Measurements from ENCODE around the gene HSPA1A. TPM values are rescaled to one million over a fixed set of nuclear protein-coding genes. Genes with fewer than 3 reads are reported as not detected.

Gene HSPA1A
- total and polyA plus RNA-seq, 9 of the 15 experiments (the other 6 are each of a cell fraction or from before 2014, with no cell fraction given): 2.2 to 273 (median 107) TPM

DNA sequence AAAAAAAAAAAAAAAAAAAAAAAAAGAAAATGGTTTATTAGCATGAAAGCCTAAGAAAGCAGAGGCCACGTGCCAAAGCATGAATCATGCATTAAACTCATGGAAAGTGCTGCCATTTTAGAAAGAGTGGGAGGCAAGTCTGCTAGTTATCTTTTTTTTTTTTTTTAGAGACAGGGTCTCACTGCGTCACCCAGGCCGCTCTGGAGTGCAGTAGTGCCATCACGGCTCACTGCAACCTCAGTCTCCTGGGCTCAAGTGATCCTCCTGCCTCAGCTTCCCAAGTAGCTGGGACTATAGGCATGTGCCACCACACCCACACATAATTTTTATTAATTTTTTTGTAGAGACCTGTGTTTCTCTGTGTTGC lies 43.4 kb upstream of the HSPA1A start (continued):
- TF ChIP-seq MGA (IDR thresholded peaks at IDR 0.05): no peak
- no peak for TF ChIP-seq FOXA3 (CRISPR knock-in tag; conservative IDR thresholded peaks at IDR 0.05 in 1 of 2, IDR thresholded peaks at IDR 0.05 in 1 of 2)
- no peak for TF ChIP-seq ZNF79 (CRISPR knock-in tag; IDR thresholded peaks at IDR 0.05; ENCODE audit: low read depth)
- TF ChIP-seq UBTF (IDR thresholded peaks at IDR 0.05; ENCODE audit: borderline replicate concordance in 1 of 2, low read depth in 2 of 2, low read length in 2 of 2): no peak
- TF ChIP-seq, protein P1, sequence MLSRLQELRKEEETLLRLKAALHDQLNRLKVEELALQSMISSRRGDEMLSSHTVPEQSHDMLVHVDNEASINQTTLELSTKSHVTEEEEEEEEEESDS (CRISPR knock-in tag; IDR thresholded peaks at IDR 0.05): no peak
- no peak for TF ChIP-seq ZNF174 (CRISPR knock-in tag; IDR thresholded peaks at IDR 0.05)
- peak; percentile 67 for TF ChIP-seq EGR1 (conservative IDR thresholded peaks at IDR 0.05)
- TF ChIP-seq ZNF696 (CRISPR knock-in tag; conservative IDR thresholded peaks at IDR 0.05): no peak
- TF ChIP-seq L3MBTL2 (IDR thresholded peaks at IDR 0.05): peak; percentile 33; the same call in 1 of the 2 replicates
- TF ChIP-seq, protein P2, sequence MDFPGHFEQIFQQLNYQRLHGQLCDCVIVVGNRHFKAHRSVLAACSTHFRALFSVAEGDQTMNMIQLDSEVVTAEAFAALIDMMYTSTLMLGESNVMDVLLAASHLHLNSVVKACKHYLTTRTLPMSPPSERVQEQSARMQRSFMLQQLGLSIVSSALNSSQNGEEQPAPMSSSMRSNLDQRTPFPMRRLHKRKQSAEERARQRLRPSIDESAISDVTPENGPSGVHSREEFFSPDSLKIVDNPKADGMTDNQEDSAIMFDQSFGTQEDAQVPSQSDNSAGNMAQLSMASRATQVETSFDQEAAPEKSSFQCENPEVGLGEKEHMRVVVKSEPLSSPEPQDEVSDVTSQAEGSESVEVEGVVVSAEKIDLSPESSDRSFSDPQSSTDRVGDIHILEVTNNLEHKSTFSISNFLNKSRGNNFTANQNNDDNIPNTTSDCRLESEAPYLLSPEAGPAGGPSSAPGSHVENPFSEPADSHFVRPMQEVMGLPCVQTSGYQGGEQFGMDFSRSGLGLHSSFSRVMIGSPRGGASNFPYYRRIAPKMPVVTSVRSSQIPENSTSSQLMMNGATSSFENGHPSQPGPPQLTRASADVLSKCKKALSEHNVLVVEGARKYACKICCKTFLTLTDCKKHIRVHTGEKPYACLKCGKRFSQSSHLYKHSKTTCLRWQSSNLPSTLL (IDR thresholded peaks at IDR 0.05): no peak
- no peak for TF ChIP-seq SNIP1 (IDR thresholded peaks at IDR 0.05; ENCODE audit: low read depth)
- no peak for TF ChIP-seq KAT7 (CRISPR knock-in tag; IDR thresholded peaks at IDR 0.05; ENCODE audit: borderline replicate concordance)
